Transverse colon (tissue), 4 donors: ENCODE measurements around the gene FKBP2. TPM values are rescaled to one million over a fixed set of nuclear protein-coding genes. Genes with fewer than 3 reads are reported as not detected.

Experiments used
- DNase-seq: peaks from one replicate; pipeline ENCODE4 v3.0.0-alpha.2; 2019
- H3K27ac ChIP-seq, 4 donors: fragments of 200-600 bp; sonication (generic); 2 replicates each; pipeline ENCODE4 v1.5.1; 2016 to 2018; ENCODE audit warnings: inconsistent platforms in 4 of 4
- H3K27me3 ChIP-seq: fragments of 200-600 bp; sonication (generic); 2 replicates; pipeline ENCODE4 v1.5.1; 2017; ENCODE audit warnings: inconsistent platforms
- H3K36me3 ChIP-seq, 4 donors: fragments of 200-600 bp; sonication (generic); 2 replicates each; pipeline ENCODE4 v1.5.1; 2017 to 2019; ENCODE audit warnings: inconsistent platforms in 4 of 4
- H3K4me1 ChIP-seq, 4 donors: fragments of 200-600 bp; sonication (generic); 2 replicates each; pipeline ENCODE4 v1.5.1; 2017 to 2020; ENCODE audit warnings: inconsistent platforms in 4 of 4
- H3K4me3 ChIP-seq, 4 donors: fragments of 200-600 bp; sonication (generic); 1 replicate in 1 of 4; 2 replicates in 3 of 4; pipeline versions ENCODE4 v1.5.1 to v1.6.1; 2017 to 2019; ENCODE audit warnings: inconsistent platforms in 4 of 4
- H3K9me3 ChIP-seq, 2 donors: fragments of 200-600 bp; sonication (generic); 2 replicates each; pipeline ENCODE4 v1.5.1; 2017 to 2019; ENCODE audit warnings: inconsistent platforms in 2 of 2
- EP300 ChIP-seq: sonication (generic); formaldehyde crosslinking; IDR thresholded peaks from one replicate; pipeline ENCODE4 v1.6.1; 2017; ENCODE audit warnings: antibody characterized with exemption, low read depth
- POLR2A ChIP-seq: fragments of 450-650 bp; IDR thresholded peaks from one replicate; pipeline ENCODE4 v1.6.1; 2016; ENCODE audit warnings: antibody characterized with exemption, mild to moderate bottlenecking, moderate library complexity
- POLR2AphosphoS5 ChIP-seq, 3 donors: sonication (generic); formaldehyde crosslinking; IDR thresholded peaks; one replicate each; pipeline ENCODE4 v1.6.1; 2016; ENCODE audit warnings: antibody characterized with exemption in 3 of 3
- WGBS, 2 donors: methylation state at CpG; one replicate each; pipeline ENCODE4 v1.1.5; 2018; ENCODE audit warnings: low coverage in 1 of 2; 5-methylcytosine and 5-hydroxymethylcytosine counted together
- in situ Hi-C, 4 donors: fragments of 200-750 bp; cut with MboI; loops; one replicate each; pipeline versions ENCODE4 v1.15.0 to v1.15.1; 2017; ENCODE audit warnings: low sequenced_read_pairs in 3 of 4, low pct_ligation_motif_present in 1 of 4, low pct_unique_long_range_greater_than_20kb in 1 of 4
- intact Hi-C: fragments of 100-400 bp; cut with DNase I; formaldehyde crosslinking; loops from one replicate; pipeline ENCODE4 v1.15.1; 2023; ENCODE audit warnings: low total_unique reads
- total RNA-seq, 4 donors: library from RNA; depleted of rRNA; stranded (reverse); fragments of >200 nt; gene quantifications; one replicate each; pipeline ENCODE4 v1.1.0, GENCODE V29; 2016
- TF ChIP-seq, protein P1 (sequence below), 5 experiments: fragments of 200-600 bp in 3 of 5; fragments of 450-650 bp in 2 of 5; sonication (generic) in 3 of 5; IDR thresholded peaks; 1 replicate in 2 of 5; 2 replicates in 3 of 5; pipeline ENCODE4 v1.5.1; 2016 to 2017; ENCODE audit warnings: antibody characterized with exemption in 5 of 5, inconsistent platforms in 3 of 5, mild to moderate bottlenecking in 2 of 5, moderate library complexity in 1 of 5

Gene FKBP2
- total RNA-seq, 4 donors from 2014 or later, result 63.6 to 203 (median 102) TPM

- Histone ChIP-seq H3K27ac (peak overlapping the region; percentile 97 to 99 (median 98)), H3K9me3 (no peaks in the 10 kb centered on the region), H3K27me3 (no peaks in the 10 kb centered on the region), H3K4me1 (peaks cover 10 to 43% (median 37%) of the 10 kb centered on the region in 4 donors), H3K36me3 (peaks cover 0 to 11% (median 3%) of the 10 kb centered on the region in 4 donors), H3K4me3 (peak overlapping the region in 3 of 4 donors; percentile 64 to 85 (median 67))
- peak; percentile 75 for DNase-seq
- WGBS, 2 donors, result 33 to 44% methylated on average over 3 to 23 of the region's 23 CpGs
- in situ Hi-C loops, result no loop called here
- intact Hi-C loops, result no loop called here
- no peak for TF ChIP-seq POLR2A
- no peak for TF ChIP-seq EP300
- TF ChIP-seq, protein P1, sequence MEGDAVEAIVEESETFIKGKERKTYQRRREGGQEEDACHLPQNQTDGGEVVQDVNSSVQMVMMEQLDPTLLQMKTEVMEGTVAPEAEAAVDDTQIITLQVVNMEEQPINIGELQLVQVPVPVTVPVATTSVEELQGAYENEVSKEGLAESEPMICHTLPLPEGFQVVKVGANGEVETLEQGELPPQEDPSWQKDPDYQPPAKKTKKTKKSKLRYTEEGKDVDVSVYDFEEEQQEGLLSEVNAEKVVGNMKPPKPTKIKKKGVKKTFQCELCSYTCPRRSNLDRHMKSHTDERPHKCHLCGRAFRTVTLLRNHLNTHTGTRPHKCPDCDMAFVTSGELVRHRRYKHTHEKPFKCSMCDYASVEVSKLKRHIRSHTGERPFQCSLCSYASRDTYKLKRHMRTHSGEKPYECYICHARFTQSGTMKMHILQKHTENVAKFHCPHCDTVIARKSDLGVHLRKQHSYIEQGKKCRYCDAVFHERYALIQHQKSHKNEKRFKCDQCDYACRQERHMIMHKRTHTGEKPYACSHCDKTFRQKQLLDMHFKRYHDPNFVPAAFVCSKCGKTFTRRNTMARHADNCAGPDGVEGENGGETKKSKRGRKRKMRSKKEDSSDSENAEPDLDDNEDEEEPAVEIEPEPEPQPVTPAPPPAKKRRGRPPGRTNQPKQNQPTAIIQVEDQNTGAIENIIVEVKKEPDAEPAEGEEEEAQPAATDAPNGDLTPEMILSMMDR (IDR thresholded peaks at IDR 0.05), result peak in 2 of 5 experiments; percentile 24 to 31
- peak in 1 of 3 donors; percentile 3 for TF ChIP-seq POLR2AphosphoS5 (IDR thresholded peaks at IDR 0.05)
Measured at GRCh38 chr11:64268025-64268892, 27.4 kb downstream of the FKBP2 start.

DNA sequence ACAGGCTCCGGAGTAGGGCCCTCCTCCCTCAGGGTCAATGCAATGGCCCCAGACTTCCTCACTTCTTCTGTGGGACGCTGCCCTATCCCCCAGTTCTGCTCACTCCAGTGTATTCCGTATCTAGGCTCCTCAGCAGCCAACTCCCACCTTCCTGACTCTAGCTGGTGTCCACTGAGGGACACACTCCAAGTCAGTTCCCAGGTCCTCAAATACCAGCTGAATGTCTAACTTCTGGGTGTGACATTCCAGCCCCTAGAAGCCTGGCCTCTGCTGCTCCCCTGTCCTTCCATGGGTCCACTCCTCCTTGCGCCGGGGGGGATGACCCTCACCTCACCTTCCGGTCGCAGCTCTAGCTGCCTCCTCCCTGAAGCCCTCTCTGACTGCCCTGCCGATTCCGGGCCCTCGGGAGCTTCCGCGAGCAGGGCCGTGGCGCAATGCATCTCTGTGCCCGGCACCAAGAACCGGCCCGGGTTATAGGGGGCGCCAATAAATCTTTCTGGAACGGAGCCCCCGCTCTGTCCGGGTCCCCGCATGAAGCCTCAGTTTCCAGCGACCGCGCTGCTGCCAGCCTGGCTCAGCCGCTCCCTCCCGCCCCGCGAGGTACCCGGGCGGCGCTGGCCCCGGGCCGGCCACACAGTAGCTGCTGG, 28.1 kb downstream of the FKBP2 start:
- in situ Hi-C loops, result no loop called here
- DNase-seq, result peak; percentile 75
- Histone ChIP-seq H3K4me3 (peak overlapping the region; percentile 51 to 85 (median 66)), H3K27me3 (no peaks in the 10 kb centered on the region), H3K27ac (peak overlapping the region; percentile 97 to 99 (median 98)), H3K36me3 (peaks cover 0 to 8% (median 3%) of the 10 kb centered on the region in 4 donors), H3K9me3 (no peaks in the 10 kb centered on the region), H3K4me1 (peaks cover 10 to 48% (median 39%) of the 10 kb centered on the region in 4 donors)
- intact Hi-C loops, result no loop called here
- TF ChIP-seq POLR2A (no peak), POLR2AphosphoS5 (IDR thresholded peaks at IDR 0.05) (no peak), EP300 (no peak)
- TF ChIP-seq, protein P1 (IDR thresholded peaks at IDR 0.05), result no peak
- WGBS, 2 donors, result 0% methylated on average over 26 of the region's 34 CpGs; no CpG with 5 or more reads in 1 of the 2 donors

DNA sequence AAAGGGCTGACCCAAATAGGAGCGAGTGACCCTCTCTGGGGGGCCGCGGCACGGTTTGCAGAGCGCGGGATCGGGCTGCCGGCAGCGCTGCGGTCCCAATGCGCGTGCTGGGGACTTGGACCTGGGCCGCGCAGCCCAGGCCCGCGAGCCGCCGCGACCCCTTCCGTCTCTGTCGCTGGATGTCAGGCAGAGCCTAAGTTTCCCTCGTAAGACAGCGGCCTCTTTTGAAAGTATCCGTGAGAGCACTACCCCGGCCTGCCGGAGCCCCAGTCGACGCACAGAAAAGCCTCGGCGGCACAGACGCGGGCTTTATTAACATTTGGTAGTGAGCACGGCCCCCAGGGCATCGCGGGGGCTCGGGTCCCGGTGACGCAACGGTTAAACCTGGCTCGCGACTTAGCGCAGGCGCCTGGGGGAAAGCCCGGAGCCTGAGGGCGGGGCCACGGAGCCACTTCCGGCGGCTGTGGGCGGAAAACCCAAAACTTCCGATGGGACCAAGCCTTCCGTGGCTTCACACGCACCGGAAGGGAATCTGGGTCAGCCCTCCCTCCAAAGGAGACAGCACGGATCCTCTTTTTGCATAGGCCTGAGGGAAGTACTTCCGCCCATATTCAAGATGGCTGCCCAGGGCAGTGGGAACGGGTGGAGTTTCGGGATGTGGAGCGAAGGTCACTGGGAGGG, 28.8 kb downstream of the FKBP2 start:
- H3K36me3 ChIP-seq, result peaks cover 0 to 8% (median 3%) of the 10 kb centered on the region in 4 donors
- H3K27me3 ChIP-seq, result no peaks in the 10 kb centered on the region
- TF ChIP-seq EP300, result no peak
- TF ChIP-seq, protein P1 (IDR thresholded peaks at IDR 0.05), result peak in 1 of 5 experiments; percentile 9
- TF ChIP-seq POLR2AphosphoS5 (IDR thresholded peaks at IDR 0.05), result peak; percentile 76 to 96 (median 84)
- TF ChIP-seq POLR2A, result peak; percentile 66
- peak overlapping the region; percentile 51 to 85 (median 66) for H3K4me3 ChIP-seq
- no peaks in the 10 kb centered on the region for H3K9me3 ChIP-seq
- intact Hi-C loops, result no loop called here
- 1% methylated on average over 44 of the region's 58 CpGs; no CpG with 5 or more reads in 1 of the 2 donors for WGBS, 2 donors
- in situ Hi-C loops, result no loop called here
- peaks cover 10 to 52% (median 40%) of the 10 kb centered on the region in 4 donors for H3K4me1 ChIP-seq
- DNase-seq, result peak; percentile 98
- peak overlapping the region; percentile 97 to 99 (median 98) for H3K27ac ChIP-seq
